HFF-Myc (cell line): ENCODE results near the gene CFTR.

Source experiments
- DNase-seq: peaks from one replicate; pipeline ENCODE4 v3.0.0-alpha.2; 2011; ENCODE audit warnings: low read depth; ENCODE audit errors: extremely low read depth
- H3K4me3 ChIP-seq: replicated peaks from 2 replicates; pipeline ENCODE4 v1.5.1; 2011; ENCODE audit warnings: low read depth, mild to moderate bottlenecking, control low read depth, low read length
- TF ChIP-seq, protein P1 (sequence below): IDR thresholded peaks from 2 replicates; pipeline ENCODE4 v1.5.1; 2012; ENCODE audit warnings: mild to moderate bottlenecking, low read depth, low read length, control low read depth; ENCODE audit errors: missing control alignments

Gene CFTR

DNA sequence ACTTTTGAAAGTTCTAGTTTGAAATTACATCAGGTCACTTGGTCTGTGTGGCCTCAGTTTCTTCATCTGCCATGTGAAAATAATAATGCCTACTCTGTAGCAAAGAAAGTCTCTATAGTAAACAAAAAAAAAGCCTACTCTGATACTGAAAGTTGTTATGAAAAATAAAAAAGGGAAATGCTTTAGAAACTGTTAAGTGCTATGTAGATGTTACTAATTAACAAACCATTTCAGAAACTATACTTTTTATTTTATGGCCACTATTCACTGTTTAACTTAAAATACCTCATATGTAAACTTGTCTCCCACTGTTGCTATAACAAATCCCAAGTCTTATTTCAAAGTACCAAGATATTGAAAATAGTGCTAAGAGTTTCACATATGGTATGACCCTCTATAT, 50.6 kb downstream of the CFTR start:
- TF ChIP-seq, protein P1, sequence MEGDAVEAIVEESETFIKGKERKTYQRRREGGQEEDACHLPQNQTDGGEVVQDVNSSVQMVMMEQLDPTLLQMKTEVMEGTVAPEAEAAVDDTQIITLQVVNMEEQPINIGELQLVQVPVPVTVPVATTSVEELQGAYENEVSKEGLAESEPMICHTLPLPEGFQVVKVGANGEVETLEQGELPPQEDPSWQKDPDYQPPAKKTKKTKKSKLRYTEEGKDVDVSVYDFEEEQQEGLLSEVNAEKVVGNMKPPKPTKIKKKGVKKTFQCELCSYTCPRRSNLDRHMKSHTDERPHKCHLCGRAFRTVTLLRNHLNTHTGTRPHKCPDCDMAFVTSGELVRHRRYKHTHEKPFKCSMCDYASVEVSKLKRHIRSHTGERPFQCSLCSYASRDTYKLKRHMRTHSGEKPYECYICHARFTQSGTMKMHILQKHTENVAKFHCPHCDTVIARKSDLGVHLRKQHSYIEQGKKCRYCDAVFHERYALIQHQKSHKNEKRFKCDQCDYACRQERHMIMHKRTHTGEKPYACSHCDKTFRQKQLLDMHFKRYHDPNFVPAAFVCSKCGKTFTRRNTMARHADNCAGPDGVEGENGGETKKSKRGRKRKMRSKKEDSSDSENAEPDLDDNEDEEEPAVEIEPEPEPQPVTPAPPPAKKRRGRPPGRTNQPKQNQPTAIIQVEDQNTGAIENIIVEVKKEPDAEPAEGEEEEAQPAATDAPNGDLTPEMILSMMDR: no peak
- H3K4me3 ChIP-seq: no peak overlapping the region
- DNase-seq: no peak

DNA sequence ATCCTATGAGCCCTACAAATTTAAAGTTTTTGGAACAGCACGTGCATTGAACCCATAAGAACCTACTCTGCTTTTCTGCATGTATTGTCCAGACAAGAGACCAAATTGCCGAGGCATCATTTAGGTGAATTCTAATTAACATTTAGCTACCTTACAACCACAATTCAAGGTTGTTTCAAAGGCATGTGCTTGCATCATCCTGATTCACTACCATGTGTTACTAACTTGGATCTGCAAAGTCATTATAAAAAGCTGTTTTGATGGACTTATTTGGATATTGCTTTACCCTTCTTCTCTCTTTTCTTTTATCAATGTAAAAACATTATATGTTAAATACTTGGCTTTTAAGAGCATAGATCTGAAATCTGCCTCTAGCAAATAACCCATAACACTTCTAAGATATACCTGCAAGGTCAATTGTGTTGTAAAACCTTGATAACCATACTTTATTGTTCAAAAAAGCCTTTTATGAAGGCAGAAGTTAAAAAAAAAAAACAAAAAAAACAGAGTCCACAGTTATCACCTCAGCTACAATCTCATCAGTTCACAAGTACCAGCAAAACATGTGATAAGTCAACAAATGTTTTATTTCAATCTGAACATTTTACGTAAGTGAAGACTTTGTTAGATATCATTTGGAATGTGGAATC, 51.9 kb downstream of the CFTR start:
- DNase-seq: no peak
- no peak overlapping the region for H3K4me3 ChIP-seq
- TF ChIP-seq, protein P1: no peak

DNA sequence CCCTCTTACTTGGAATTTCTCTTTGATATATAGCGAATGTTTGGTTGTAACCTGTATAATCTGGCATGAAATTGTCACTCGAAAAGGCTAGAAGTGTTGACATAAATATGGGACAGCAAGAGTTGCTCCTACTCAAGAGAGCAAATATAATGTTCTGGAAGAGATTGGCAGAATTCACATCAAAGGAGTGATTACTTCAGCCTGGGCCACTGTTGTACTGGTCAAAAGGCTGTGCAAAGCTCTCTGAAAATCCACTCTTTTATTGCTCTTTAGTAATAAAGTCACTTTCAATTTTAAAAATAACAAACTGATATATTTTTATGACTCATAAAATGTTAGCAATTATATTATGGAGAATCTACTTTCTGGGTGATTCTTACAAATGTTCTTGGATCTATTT, 58.2 kb downstream of the CFTR start:
- no peak for DNase-seq
- no peak overlapping the region for H3K4me3 ChIP-seq
- TF ChIP-seq, protein P1: no peak

DNA sequence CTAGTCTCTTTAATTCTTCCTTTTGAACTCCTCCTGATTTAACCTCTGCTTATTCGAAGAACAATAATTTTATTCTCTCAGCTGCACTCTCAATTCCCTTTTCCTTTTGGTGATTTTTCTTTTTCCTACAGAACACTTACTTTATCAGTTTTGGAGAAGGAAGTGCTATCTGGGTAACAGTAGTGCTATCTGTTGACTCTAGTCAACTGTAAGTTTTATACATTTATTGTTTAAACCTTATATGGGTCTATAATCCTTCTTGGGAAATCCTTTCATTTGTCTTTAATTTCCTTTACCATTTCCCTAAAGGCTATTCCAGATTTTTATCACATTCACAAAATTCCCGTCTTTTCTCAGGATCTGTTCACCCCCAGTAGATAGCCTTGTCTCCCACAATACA, 64.2 kb downstream of the CFTR start:
- TF ChIP-seq, protein P1: no peak
- H3K4me3 ChIP-seq: no peak overlapping the region
- no peak for DNase-seq

DNA sequence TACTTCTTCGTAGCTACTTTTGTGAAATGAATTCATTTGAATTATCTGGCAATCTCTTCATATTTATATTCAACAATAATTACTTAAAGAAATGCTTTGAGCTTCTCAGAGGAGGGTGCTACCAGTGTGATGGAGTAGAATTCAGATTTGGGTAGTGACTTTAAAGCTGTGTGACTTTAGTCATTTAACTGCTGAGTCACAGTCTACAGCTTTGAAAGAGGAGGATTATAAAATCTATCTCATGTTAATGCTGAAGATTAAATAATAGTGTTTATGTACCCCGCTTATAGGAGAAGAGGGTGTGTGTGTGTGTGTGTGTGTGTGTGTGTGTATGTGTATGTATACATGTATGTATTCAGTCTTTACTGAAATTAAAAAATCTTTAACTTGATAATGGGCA, 68.2 kb downstream of the CFTR start:
- TF ChIP-seq, protein P1: no peak
- no peak overlapping the region for H3K4me3 ChIP-seq
- DNase-seq: no peak

DNA sequence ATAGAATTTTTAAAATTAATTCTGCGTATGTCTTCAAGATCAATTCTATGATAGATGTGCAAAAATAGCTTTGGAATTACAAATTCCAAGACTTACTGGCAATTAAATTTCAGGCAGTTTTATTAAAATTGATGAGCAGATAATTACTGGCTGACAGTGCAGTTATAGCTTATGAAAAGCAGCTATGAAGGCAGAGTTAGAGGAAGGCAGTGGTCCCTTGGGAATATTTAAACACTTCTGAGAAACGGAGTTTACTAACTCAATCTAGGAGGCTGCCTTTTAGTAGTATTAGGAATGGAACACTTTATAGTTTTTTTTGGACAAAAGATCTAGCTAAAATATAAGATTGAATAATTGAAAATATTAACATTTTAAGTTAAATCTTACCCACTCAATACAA, 70.8 kb downstream of the CFTR start:
- TF ChIP-seq, protein P1: no peak
- H3K4me3 ChIP-seq: no peak overlapping the region
- no peak for DNase-seq

DNA sequence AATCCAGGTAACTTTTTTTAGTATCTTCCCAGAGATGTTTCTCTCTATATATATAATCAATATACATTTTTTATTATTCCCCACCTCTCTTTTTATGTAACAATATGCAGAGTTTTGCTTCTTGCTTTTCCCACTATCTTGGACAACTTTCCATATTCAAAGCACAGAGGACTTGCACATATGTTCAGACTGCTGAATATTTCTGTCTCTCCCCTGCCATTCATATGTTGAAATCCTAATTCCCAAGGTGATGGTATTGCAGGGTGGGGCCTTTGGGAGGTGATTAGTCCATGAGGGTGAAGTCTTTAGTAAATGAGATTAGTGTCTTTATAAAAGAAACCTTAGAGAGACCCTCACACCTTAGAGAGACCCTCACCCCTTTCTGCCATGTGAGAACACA, 72.8 kb downstream of the CFTR start:
- no peak for DNase-seq
- TF ChIP-seq, protein P1: no peak
- H3K4me3 ChIP-seq: no peak overlapping the region
